ENCODE data around the gene SMIM20. TPM values are rescaled to one million over a fixed set of nuclear protein-coding genes. Genes with fewer than 3 reads are reported as not detected.
"Not testable (repeated sequence)": the region's sequence is repeated elsewhere in the genome, so short reads cannot be mapped to it uniquely, and the experiment has no call there.

The SMIM20 gene
- total RNA-seq, 1 donor from 2014 or later: 28.3 TPM

GRCh38 chr4:25890571-25891485 lies 23.2 kb upstream of the SMIM20 start:
- DNase-seq (ENCODE audit: low spot score): no peak

GRCh38 chr4:25892796-25893195 lies 21.2 kb upstream of the SMIM20 start:
- no peak for DNase-seq (ENCODE audit: low spot score)

- DNase-seq (ENCODE audit: low spot score): no peak
Measured at GRCh38 chr4:25896776-25897539, 17.1 kb upstream of the SMIM20 start.

GRCh38 chr4:25900310-25900709 lies 13.7 kb upstream of the SMIM20 start:
- no peak for DNase-seq (ENCODE audit: low spot score)

- DNase-seq (ENCODE audit: low spot score): no peak
Measured at GRCh38 chr4:25901030-25901430, 13.0 kb upstream of the SMIM20 start.

- DNase-seq (ENCODE audit: low spot score): no peak
Measured at GRCh38 chr4:25903900-25904747, 9.9 kb upstream of the SMIM20 start.

- no peak for DNase-seq (ENCODE audit: low spot score)
Measured at GRCh38 chr4:25904748-25905082, 9.3 kb upstream of the SMIM20 start.

GRCh38 chr4:25905371-25905770 lies 8.6 kb upstream of the SMIM20 start:
- no peak for DNase-seq (ENCODE audit: low spot score)

- not testable (repeated sequence) for DNase-seq (ENCODE audit: low spot score)
Measured at GRCh38 chr4:25906113-25906512, 7.9 kb upstream of the SMIM20 start.

- no peak for DNase-seq (ENCODE audit: low spot score)
Measured at GRCh38 chr4:25908491-25908901, 5.5 kb upstream of the SMIM20 start.

- no peak for DNase-seq (ENCODE audit: low spot score)
Measured at GRCh38 chr4:25911356-25911755, 2.7 kb upstream of the SMIM20 start.

GRCh38 chr4:25913056-25913850 lies 767 bp upstream of the SMIM20 start:
- peak; percentile 47 for DNase-seq (ENCODE audit: low spot score)

- no peak for DNase-seq (ENCODE audit: low spot score)
Measured at GRCh38 chr4:25914670-25915352, 791 bp downstream of the SMIM20 start.

GRCh38 chr4:25915353-25915705 lies 1.3 kb downstream of the SMIM20 start:
- DNase-seq (ENCODE audit: low spot score): no peak

- no peak for DNase-seq (ENCODE audit: low spot score)
Measured at GRCh38 chr4:25916870-25917269, 2.9 kb downstream of the SMIM20 start.

- no peak for DNase-seq (ENCODE audit: low spot score)
Measured at GRCh38 chr4:25919676-25920075, 5.7 kb downstream of the SMIM20 start.

GRCh38 chr4:25921922-25922321 lies 7.9 kb downstream of the SMIM20 start:
- DNase-seq (ENCODE audit: low spot score): no peak

- DNase-seq (ENCODE audit: low spot score): no peak
Measured at GRCh38 chr4:25922812-25923369, 8.9 kb downstream of the SMIM20 start.

GRCh38 chr4:25923745-25924144 lies 9.7 kb downstream of the SMIM20 start:
- no peak for DNase-seq (ENCODE audit: low spot score)

- no peak for DNase-seq (ENCODE audit: low spot score)
Measured at GRCh38 chr4:25925486-25926201, 11.6 kb downstream of the SMIM20 start.
